GM18909 (cell line): Measurements from ENCODE around the gene MACROD2.
"Not testable (repeated sequence)": the region's sequence is repeated elsewhere in the genome, so short reads cannot be mapped to it uniquely, and the experiment has no call there.

Experiments used
- ATAC-seq: cut with Tn5 transposase; IDR thresholded peaks from one replicate; pipeline ENCODE4 v1.9.1; 2021; ENCODE audit warnings: mild to moderate bottlenecking; ENCODE audit not compliant: unreplicated experiment, poor library complexity

MACROD2 gene

DNA sequence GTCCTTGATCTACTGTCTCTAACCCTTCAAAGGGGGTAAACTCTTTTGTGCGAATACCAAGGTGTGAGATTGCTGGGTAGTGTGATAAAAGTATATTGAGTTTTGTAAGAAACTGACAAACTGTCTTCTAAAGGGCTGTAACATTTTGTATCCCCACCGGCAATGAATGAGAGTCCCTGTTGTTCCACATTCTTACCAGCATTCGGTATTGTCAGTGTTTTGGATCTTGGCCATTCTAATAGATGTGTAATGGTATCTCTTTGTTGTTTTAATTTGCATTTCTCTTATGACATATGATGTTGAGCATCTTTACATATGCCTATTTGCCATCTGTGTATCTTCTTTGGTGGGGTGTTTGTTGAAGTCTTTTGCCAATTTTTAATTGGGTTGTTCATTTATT lies 1487.2 kb downstream of the MACROD2 start:
- no peak for ATAC-seq

DNA sequence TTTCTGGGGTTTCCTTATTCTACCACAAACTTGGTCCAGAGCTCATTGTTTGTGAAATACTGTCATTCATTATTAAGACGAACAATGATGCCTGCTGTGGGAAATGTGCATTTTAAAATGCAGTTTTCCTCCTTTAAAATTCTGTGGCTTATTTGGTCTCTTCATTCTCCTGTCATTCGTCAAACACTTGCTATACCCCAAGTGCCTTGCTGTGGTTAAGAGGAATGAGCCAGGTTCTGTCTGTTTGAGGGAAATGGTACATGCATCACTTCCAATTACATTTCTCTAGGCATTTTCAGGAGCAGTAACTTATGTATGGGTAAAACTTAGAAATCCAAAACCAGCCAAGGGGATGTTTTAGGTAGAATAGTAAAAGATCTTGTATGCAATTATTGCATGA lies 1490.2 kb downstream of the MACROD2 start:
- ATAC-seq: no peak

DNA sequence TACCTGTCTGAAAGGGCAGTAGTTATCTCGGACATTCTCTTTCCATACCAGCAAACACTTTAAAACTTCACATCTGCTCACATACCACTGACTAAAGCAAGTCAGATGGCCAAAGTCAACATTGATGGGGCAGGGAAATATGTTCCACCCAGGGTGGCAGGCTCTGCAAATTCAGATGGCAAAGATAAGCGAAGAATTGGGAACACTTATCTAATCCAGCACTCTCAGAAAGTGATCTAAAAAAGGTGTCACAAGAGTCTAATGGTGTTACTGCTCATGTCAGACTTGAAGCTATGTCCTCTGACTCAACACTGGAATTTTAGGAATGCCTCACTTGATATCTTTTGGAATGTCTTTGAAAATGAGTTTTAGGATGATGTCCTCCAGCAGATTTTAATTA lies 1491.7 kb downstream of the MACROD2 start:
- ATAC-seq: no peak

DNA sequence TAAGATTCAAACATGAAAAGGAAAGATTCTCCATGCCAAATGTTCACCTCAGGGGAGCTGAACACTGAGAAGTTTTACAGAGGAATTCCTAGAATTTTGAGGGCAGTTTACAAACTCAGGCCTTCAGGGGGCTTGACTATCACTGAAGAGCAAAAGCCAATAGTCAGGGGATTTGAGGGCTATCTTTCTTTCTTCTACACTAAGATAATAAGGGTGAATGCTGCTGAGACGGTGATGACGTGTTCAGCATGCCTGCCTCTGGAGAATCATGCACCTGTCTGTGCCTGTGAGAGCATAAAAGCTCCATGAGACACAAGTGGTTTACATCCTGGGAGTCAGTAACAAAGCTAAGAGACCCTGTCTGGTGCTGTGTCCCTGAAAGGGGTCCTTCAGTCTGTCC lies 1492.4 kb downstream of the MACROD2 start:
- no peak for ATAC-seq

DNA sequence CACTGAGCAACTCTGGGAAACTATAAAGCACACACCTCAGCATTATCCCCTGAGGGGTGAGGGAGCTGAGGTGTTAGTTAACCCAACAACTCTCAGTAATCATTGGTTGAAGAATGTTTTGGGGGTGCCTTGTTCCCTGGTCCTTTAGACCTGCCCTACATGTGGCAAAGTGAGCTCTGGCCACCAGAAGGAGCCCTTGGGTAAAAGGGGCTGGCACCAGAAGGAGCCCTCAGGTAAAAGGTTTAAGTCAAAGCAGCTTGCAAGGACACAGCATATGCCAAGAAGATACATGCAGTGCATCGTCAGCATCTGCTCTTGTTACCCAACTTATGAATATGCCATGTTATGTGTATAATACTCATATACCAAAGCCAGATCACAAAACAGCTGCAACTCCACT lies 1496.3 kb downstream of the MACROD2 start:
- no peak for ATAC-seq

DNA sequence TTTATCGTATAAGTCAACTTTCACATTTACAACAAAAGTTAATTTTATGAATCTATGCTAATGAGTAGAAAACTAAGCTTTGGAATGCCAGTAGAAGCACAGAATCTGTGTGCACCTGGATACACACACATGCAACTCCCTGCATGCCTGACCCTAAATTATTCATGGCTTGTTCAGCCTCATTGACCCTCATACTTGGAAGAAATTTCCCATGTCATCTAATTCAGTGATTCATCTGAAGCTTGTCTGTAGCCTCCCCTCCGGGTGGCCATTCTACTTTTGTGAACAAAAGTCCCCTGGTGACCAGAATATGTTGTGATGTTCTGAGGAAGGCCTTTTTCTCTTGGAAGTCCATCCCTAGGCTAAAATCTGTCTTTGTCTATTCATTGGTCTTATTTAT lies 1499.5 kb downstream of the MACROD2 start:
- no peak for ATAC-seq

DNA sequence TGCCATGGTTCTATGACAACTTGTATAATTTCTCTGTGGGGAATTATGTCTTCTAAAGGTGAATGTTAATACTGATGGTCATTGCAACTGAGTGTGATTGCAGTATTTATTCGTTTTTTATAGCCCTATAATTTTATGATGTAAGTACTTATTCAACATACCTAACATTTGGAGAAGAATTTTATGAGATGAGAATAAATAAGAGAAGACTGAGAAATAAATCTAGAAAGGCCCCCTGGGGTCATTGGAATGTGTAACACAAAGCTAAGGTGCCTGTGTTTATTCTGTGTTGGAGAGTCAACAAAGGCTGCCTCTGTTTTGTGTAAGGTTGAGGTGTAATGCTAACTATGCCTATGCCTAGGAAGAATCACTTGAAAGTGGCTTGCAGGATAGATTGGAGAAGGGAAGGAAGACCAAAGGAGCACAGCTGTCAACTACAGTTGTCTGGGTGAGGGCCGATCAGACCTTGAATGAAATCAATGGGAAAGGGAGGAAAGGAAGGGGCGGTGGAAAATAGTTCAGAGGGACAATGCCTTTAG lies 1501.3 kb downstream of the MACROD2 start:
- ATAC-seq: no peak

DNA sequence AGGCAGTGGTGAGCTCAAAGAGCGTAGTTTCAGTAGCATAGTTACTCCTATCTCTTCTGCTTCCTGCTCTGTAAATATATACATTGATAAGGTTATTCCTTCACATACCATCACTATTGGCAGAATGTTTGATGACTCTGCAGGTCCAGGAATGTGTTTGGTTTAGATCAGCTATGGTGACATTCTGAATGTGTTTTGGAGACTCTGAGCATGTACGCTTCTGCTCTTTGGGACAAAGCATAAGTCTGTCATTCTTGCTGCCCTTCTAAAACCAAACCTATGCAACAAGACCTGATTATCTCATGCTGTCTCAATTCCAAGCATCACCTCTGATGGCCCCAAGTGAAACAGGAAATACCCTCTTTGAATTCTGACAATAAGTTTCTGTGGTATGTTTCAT lies 1503.6 kb downstream of the MACROD2 start:
- no peak for ATAC-seq

DNA sequence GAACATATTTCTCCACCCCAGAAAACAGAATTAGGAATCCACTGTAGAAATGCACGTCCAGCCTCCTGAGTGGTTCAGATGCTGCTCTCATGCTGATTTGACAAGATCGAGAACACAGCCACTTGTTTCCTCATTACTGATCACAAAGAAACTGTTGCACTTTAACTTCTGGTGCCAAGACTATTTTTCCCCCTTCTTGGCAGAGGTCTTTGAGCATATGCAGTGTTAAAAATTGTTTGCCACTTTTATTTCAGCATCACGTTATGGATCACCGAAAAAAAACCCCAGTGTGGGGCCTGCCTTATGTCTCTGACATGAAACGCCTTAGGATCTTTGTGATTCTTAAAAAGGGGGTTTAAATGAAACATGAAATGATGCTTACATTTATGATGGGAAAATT lies 1511.0 kb downstream of the MACROD2 start:
- ATAC-seq: no peak

DNA sequence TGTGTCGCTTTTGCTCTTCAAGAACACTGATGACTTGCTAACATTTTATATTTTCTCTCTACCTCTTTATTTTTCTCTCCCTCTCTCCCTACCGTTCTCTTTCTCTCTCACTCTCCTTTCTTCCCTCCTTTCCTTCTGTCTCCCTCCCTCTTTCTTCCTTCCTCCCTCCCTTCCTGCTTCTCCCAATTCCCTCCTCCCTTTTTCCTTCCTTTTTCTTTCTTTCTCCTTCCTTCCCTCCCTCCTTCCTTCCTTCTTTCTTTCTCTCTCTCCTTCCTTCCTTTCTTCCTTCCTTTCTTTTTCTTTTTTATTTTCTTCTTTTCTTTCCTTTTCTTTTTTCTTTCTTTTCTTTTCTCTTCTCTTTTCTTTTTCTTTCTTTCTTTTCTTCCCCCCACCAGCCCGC lies 1511.8 kb downstream of the MACROD2 start:
- ATAC-seq: no peak

DNA sequence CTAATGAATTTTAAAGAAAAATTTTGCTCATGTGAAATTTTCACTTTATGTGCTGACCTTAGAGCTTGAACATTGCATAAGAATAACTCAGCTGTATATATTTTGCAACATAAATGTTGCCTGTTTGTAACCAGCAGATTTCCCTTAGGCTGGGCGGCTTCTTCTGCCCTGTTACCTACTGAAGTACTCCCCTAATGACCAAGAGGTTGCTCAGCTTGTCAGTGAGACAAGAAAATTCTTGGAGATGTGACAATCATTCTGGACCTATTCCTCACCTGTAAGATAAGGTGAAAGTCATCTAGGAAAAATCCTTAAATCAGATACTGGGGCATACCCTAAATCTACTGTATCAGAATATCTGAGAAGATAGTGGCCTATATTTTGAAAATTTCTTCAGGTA lies 1516.2 kb downstream of the MACROD2 start:
- ATAC-seq: no peak

DNA sequence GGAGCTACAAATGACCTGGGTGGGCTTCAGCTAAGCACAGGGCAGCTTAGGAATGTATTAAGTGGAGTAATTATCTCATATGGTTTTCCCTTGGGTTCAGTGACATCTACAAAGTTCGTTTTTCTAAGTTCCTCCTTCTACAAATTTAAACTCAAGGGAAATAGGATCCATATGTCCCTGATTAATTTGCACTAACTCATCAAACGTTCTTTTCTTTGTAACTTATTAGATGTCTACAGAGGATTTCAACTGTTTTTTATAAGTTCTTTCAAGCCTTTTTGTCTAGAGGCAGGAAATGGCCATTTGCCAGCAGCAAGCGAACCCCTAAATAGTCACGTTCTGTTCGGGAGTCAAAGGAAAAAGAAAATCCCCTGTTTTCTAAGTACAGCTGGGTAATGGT lies 1517.6 kb downstream of the MACROD2 start:
- no peak for ATAC-seq

DNA sequence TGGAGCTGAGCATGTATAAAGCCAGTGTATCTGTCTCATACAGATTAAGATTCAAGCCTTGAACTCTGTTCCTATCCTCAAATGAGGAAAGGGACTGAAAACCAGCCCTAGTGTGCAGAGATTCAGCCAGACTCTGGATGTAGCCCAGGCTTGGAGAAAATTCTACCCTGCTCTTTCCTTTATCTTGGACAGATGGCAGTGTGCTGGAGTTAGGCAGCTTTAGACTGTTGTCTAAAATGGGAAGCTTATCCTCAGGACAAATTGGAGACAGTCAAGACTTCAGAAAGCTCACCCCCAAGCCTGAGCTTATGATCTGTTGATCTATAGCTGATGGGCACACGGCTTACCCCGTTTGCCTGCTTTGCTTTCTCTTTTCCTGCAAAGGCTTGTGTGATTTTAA lies 1520.4 kb downstream of the MACROD2 start:
- no peak for ATAC-seq

DNA sequence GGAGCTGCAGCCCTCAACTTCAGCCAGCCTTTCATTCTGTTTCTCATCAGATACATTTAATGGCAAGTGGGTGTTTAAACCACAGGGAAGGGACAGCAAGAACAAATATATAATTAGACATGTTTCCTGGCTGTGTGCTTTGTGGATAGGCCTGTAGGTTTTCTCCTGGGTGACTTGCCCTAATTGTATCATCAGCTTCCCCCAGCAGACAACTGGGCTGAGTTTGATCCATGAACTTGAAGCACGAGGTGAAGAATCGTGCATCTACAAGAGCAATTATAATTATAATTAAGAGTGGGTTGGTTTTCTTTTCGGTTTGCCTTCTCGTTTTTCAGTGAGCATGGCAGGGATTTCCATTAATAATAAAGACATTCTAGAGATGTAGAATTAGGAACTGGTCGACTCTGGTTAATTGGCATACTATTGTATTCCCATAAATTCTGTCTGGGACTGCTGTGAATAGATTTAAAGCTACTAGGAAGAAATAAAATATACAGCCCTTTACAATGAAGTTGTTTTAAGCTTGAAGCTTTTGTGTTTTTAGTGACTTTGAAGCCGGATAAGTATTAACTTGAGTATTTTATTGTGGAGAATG lies 1525.7 kb downstream of the MACROD2 start:
- ATAC-seq: no peak

DNA sequence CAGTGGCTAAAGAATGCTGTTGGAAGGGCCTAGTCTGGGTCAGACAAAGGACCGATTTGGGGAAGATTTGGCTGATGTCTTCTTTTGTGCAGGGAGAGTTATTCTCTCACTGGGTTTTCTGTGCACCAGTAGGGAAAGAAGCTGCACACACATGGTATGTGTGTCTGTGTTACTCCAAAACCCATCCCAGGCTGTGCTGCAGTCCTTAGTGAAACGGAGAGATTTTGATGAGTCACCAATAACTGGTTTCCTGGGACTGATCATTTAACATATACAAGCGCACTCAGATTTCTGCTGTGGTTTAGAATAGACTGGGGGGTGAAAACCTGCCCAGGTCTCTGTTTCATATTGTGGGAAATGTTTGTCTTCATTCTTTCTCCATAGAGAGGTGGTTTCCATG lies 1528.1 kb downstream of the MACROD2 start:
- ATAC-seq: no peak

DNA sequence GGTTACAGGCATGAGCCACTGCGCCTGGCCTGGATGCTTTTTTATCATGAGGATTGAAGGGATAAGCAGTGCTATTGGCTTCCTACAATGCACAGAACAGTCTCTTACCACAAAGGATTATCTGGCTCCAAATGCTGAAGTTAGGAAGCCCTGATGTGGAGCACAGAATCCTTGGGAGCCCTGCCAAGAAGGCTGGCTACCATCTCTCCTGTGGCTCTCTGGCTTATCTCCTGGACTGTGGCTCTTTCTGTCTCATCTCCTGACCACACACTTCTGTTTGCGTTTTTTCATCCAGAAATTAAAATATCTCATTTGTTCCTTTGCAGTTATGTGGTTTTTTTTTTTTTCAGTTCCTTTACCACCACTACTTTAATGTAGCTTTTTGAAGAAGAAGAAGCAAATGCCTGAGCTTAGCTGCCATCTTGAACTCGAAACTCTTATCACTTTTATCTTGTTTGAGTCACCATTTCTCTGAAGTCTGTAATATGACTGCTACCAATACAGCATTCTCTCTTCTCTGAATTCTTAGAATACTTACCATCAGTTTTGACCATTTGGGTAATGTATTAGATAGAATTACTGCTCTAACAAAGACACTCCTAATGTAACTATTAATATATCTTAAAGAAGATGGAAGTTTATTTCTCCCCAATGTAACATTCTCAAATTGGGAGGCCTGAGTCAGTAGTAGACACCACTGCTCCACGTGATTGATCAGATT lies 1533.2 kb downstream of the MACROD2 start:
- ATAC-seq: no peak

DNA sequence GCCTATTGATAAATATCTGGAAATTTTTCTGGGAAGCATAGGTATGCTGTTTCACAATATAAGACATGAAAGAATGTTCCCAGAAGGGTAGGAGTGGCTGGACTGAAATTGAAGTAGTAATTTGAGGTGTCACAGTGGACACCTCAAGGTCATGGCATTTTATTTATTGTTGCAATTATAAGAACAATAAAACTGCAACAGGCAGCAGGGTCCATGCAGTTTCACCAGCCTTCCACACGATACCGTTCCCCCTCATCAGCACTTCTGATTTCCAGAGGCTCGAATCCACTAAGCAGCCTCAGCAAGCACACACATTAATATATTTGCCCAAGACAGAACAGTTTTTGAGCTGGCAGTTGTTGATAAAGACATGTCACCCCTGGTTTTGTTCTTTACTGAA lies 1540.5 kb downstream of the MACROD2 start:
- no peak for ATAC-seq

DNA sequence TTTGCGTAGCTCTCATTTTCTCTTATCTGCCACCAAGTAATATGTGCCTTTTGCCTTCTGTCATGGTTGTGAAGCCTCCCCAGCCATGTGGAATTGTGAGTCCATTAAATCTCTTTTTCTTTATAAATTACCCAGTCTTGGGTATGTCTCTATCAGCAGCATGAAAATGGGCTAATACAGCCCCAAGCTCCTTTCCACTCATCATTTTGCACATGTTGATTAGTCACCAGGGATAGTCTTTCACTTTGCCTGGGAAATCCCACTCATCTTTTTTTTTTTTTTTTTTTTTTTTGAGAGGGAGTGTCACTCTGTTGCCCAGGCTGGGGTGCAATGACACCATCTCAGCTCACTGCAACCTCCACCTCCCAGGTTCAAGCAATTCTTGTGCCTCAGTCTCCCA lies 1541.9 kb downstream of the MACROD2 start:
- not testable (repeated sequence) for ATAC-seq

DNA sequence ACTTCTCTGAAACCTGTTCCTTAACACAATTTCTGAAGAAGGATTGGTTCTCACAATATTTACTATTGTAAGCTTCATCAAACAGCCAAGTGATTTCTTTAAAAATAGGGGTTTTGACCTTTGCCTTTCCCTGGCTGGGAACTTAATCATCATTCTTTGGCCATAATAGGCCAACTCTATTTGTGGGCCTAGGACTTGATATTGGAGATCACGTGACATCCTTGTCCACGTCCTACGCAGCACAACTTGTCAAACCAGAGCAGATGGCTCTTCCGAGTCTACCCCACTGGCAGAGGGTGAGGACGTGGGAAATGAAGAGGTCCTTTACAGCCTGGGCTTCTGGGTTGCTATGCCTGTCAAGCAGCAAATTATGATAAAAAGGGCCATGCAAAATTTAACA lies 1547.3 kb downstream of the MACROD2 start:
- no peak for ATAC-seq

DNA sequence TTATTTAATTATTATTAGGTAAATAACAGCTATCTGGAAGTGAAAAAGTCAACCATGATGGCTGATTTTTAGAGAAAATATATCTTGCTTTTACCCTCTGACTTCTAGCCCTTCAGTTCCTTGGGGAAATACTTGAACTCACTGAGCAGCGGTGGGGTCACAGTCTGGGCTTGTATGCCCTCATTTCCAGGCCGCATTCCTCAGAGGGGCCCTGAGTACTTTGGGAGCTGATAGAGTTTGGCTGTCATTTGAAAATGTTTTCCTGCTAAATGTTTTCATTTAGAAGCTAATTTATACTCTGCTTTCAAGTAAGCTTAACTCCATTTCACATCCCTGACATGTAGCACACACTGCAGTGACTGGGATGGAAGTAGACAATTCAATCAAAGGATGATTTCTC lies 1549.4 kb downstream of the MACROD2 start:
- no peak for ATAC-seq

DNA sequence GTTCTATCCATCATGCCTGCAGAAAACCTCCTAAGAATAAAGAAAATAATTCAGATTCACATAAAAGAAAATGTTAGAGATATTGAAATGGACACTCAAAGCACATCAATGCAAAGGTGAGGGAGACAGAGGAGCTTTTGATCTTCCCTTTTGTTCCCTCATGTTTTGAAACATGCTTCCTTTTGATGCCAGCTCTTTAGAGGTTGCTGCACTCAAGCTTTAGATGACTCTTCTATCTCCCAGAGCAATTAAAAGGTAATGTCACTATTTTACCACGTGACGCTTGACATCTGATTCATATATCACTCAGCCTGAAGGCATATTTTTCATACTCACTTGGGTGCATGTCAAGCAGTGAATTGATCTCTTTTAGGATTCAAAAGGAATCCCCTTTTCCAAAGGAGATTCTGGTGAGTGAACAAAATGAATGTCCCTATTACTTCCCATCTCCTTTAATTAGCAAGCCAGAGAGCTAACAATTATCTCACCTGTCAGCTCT lies 1551.3 kb downstream of the MACROD2 start:
- no peak for ATAC-seq

DNA sequence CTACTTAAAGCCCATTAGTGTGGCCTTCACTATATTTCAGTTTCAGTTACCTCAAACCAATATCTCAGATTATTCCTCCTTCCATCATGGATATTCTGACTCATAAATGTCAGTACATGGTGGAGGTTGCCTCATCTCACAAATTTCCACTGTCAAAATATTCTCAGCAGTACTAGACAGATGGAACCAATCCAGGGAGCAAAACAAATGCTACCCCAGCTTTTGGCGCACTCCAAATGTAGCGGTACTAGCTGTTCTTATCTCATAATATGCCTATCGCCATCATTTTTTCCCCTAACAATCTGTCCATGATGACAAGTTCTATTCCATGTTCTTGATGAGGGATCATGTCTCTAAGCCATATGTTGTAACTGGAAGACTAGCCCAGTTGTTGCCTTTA lies 1551.8 kb downstream of the MACROD2 start:
- ATAC-seq: no peak
